Ishikawa (cell line): Measurements from ENCODE around the gene THRB.

Experiments
- CEBPB ChIP-seq: IDR thresholded peaks from 2 replicates; pipeline ENCODE4 v1.6.1; 2012
- CREB1 ChIP-seq: IDR thresholded peaks from 2 replicates; pipeline ENCODE4 v1.6.1; 2012; ENCODE audit warnings: low read depth
- EGR1 ChIP-seq: IDR thresholded peaks from 2 replicates; pipeline ENCODE4 v1.6.1; 2012
- EP300 ChIP-seq: IDR thresholded peaks from 2 replicates; pipeline ENCODE4 v1.6.1; 2012; ENCODE audit warnings: borderline replicate concordance
- FOXM1 ChIP-seq: IDR thresholded peaks from 2 replicates; pipeline ENCODE4 v1.6.1; 2012; ENCODE audit warnings: low read depth, borderline replicate concordance
- MAX ChIP-seq: IDR thresholded peaks from 2 replicates; pipeline ENCODE4 v1.6.1; 2012
- NFIC ChIP-seq: IDR thresholded peaks from 2 replicates; pipeline ENCODE4 v1.6.1; 2012
- RAD21 ChIP-seq: IDR thresholded peaks from 2 replicates; pipeline ENCODE4 v1.6.1; 2012; ENCODE audit warnings: low read depth
- TAF1 ChIP-seq: IDR thresholded peaks from 2 replicates; pipeline ENCODE4 v1.6.1; 2012; ENCODE audit warnings: low read depth, mild to moderate bottlenecking
- TCF12 ChIP-seq: IDR thresholded peaks from 2 replicates; pipeline ENCODE4 v1.6.1; 2012; ENCODE audit warnings: low read depth
- TEAD4 ChIP-seq: IDR thresholded peaks from 2 replicates; pipeline ENCODE4 v1.6.1; 2012
- YY1 ChIP-seq: IDR thresholded peaks from 2 replicates; pipeline ENCODE4 v1.6.1; 2012; ENCODE audit warnings: low read depth
- ZBTB7A ChIP-seq: IDR thresholded peaks from 2 replicates; pipeline ENCODE4 v1.6.1; 2012; ENCODE audit warnings: low read depth
- TF ChIP-seq, protein P1 (sequence below): IDR thresholded peaks from 2 replicates; pipeline ENCODE4 v1.6.1; 2012; ENCODE audit warnings: low read depth, mild to moderate bottlenecking
- TF ChIP-seq, protein P2 (sequence below): IDR thresholded peaks from 2 replicates; pipeline ENCODE4 v1.6.1; 2012

THRB gene

DNA sequence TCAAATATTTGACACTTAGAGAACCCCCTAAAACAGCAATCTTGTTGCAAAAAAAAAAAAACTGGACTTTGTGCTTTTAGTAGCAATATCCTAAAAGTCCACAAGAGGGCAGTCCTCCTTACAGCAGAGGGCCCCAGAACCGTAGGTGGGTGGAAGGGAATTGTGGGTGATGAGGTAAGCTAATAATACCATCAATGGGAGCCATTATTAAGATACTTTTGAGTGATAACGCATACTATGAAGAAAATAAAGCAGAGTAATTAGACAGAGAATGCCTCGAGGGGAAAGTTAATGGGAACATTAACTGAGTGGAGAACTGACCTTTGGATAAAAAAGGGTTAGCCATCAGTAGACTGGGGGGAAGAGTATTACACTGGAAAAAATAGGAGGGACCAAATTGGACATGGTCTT is 229.9 kb downstream of the THRB start:
- TF ChIP-seq FOXM1 (no peak), TAF1 (no peak), YY1 (0 out of 2 replicates have a peak, but pooled peaks have one; percentile 63), CREB1 (no peak), MAX (no peak), ZBTB7A (no peak), TCF12 (no peak), CEBPB (no peak), EGR1 (peak; percentile 65), EP300 (no peak), RAD21 (peak; percentile 83), NFIC (peak; percentile 16; the same call in 1 of the 2 replicates)

GRCh38 chr3:24264011-24264410 is 230.6 kb downstream of the THRB start:
- TF ChIP-seq NFIC (no peak), ZBTB7A (no peak), EGR1 (no peak), TCF12 (no peak), TEAD4 (no peak), YY1 (no peak), TAF1 (no peak), EP300 (no peak), CEBPB (no peak), RAD21 (no peak), FOXM1 (no peak), CREB1 (no peak), MAX (no peak)
- TF ChIP-seq, protein P1, sequence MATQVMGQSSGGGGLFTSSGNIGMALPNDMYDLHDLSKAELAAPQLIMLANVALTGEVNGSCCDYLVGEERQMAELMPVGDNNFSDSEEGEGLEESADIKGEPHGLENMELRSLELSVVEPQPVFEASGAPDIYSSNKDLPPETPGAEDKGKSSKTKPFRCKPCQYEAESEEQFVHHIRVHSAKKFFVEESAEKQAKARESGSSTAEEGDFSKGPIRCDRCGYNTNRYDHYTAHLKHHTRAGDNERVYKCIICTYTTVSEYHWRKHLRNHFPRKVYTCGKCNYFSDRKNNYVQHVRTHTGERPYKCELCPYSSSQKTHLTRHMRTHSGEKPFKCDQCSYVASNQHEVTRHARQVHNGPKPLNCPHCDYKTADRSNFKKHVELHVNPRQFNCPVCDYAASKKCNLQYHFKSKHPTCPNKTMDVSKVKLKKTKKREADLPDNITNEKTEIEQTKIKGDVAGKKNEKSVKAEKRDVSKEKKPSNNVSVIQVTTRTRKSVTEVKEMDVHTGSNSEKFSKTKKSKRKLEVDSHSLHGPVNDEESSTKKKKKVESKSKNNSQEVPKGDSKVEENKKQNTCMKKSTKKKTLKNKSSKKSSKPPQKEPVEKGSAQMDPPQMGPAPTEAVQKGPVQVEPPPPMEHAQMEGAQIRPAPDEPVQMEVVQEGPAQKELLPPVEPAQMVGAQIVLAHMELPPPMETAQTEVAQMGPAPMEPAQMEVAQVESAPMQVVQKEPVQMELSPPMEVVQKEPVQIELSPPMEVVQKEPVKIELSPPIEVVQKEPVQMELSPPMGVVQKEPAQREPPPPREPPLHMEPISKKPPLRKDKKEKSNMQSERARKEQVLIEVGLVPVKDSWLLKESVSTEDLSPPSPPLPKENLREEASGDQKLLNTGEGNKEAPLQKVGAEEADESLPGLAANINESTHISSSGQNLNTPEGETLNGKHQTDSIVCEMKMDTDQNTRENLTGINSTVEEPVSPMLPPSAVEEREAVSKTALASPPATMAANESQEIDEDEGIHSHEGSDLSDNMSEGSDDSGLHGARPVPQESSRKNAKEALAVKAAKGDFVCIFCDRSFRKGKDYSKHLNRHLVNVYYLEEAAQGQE: no peak
- TF ChIP-seq, protein P2, sequence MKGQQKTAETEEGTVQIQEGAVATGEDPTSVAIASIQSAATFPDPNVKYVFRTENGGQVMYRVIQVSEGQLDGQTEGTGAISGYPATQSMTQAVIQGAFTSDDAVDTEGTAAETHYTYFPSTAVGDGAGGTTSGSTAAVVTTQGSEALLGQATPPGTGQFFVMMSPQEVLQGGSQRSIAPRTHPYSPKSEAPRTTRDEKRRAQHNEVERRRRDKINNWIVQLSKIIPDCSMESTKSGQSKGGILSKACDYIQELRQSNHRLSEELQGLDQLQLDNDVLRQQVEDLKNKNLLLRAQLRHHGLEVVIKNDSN: no peak

- TF ChIP-seq NFIC (peak; percentile 55; the same call in 1 of the 2 replicates), TAF1 (no peak)
Measured at GRCh38 chr3:24263069-24263668, 231.5 kb downstream of the THRB start.

- no peak for TF ChIP-seq EGR1
- no peak for TF ChIP-seq EP300
- TF ChIP-seq, protein P1: no peak
- TF ChIP-seq, protein P2: no peak
- TF ChIP-seq NFIC: no peak
- no peak for TF ChIP-seq TAF1
- TF ChIP-seq RAD21: no peak
- no peak for TF ChIP-seq YY1
- no peak for TF ChIP-seq CEBPB
- TF ChIP-seq TEAD4: no peak
- TF ChIP-seq FOXM1: no peak
- no peak for TF ChIP-seq ZBTB7A
- no peak for TF ChIP-seq CREB1
- no peak for TF ChIP-seq MAX
Measured at GRCh38 chr3:24261521-24261920, 233.1 kb downstream of the THRB start.

GRCh38 chr3:24259901-24260512 is 234.6 kb downstream of the THRB start:
- no peak for TF ChIP-seq RAD21
- no peak for TF ChIP-seq ZBTB7A
- TF ChIP-seq YY1: no peak
- TF ChIP-seq MAX: no peak
- TF ChIP-seq NFIC: no peak
- no peak for TF ChIP-seq TEAD4
- TF ChIP-seq EGR1: no peak
- no peak for TF ChIP-seq CREB1
